ENCODE data around the gene GSTM4.

Gene GSTM4

GRCh38 chr1:109655615-109656519 lies at the start of gene GSTM4:
TSS of gene GSTM4 (plus strand) at chr1:109656099. CDS start at chr1:109656390, 291 bp downstream.
- DNase-seq = peak; percentile 87

- DNase-seq = no peak
These were observed 46.0 kb upstream of the GSTM4 start for GRCh38 chr1:109609881-109610280.

- DNase-seq = no peak
These were observed 45.1 kb upstream of the GSTM4 start for GRCh38 chr1:109610609-109611307.

- no peak for DNase-seq
These were observed 44.5 kb upstream of the GSTM4 start for GRCh38 chr1:109611308-109611990.

GRCh38 chr1:109613361-109614147 lies 42.3 kb upstream of the GSTM4 start:
- DNase-seq = no peak

GRCh38 chr1:109615879-109616278 lies 40.0 kb upstream of the GSTM4 start:
- DNase-seq = no peak

GRCh38 chr1:109616391-109616790 lies 39.5 kb upstream of the GSTM4 start:
- no peak for DNase-seq

GRCh38 chr1:109617291-109617801 lies 38.6 kb upstream of the GSTM4 start:
- DNase-seq = no peak

GRCh38 chr1:109618661-109619575 lies 37.0 kb upstream of the GSTM4 start:
- no peak for DNase-seq

GRCh38 chr1:109619576-109620400 lies 36.1 kb upstream of the GSTM4 start, which contains the start of the genes AMPD2 and GNAT2:
TSS of gene AMPD2 (plus strand) at chr1:109619837. CDS start at chr1:109621176, 1,339 bp downstream.
TSS of gene GNAT2 (minus strand) at chr1:109619616. CDS start at chr1:109612870, 6,746 bp downstream.
- peak; percentile 90 for DNase-seq

- peak; percentile 68 for DNase-seq
These were observed 35.5 kb upstream of the GSTM4 start for GRCh38 chr1:109620401-109620791.

GRCh38 chr1:109620841-109621286 lies 35.0 kb upstream of the GSTM4 start:
- peak; percentile 97 for DNase-seq

- DNase-seq = peak; percentile 56
These were observed 34.3 kb upstream of the GSTM4 start for GRCh38 chr1:109621379-109622136.

GRCh38 chr1:109622137-109622892 lies 33.6 kb upstream of the GSTM4 start:
- DNase-seq = peak; percentile 50

GRCh38 chr1:109622895-109623294 lies 33.0 kb upstream of the GSTM4 start:
- peak; percentile 52 for DNase-seq

- DNase-seq = peak; percentile 53
These were observed 32.2 kb upstream of the GSTM4 start for GRCh38 chr1:109623601-109624161.

GRCh38 chr1:109624201-109625010 lies 31.5 kb upstream of the GSTM4 start:
- DNase-seq = peak; percentile 52

Data from activated CD8-positive, alpha-beta memory T cell treated with anti-CD3 and anti-CD28 coated beads, Interleukin-2, amount 50 U/mL, for 48 hours (primary cell).